ENCODE results near the gene EXOC3.

The EXOC3 gene

DNA sequence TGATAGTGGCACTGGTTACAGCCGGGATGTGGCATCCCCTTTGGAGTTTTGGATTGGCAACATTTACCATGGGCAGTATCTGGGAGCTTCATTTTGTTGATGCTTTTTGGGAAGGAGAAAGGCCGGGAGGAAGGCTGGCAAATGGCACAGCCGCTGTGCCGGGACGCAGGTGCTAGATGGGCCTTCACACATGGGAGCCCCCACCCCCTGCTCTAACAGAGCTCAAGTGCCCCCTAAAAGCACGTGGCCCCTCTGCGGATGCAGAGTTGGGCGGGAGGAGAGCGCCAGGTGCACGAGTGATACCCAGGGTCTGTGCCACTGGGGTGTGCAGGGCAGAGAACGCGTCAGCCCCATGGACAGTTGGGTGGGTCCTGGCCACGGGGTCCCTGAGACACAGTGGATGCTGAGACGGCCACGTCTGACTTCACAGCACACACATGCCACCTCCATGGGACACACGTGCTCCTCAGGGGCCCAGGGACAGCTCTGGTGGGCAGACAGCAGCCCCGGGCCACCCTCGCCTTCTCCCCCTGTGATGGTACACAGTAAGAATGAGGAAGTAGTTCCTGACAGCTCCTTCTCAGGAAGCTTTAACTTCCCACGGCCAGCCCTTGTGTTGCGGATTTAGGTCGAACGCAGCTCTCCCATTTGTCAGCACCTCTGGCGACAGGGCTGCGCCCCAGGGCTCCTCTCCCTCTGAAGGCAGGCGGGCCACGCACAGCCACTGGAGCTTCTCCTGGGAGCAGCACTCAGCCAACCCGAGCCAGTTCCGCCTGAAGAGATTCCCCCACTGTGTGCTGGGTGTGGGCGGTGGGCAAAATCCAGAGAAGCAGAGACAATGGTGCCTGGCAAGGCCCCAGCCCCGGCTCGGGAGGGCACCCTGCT, 70.5 kb downstream of the EXOC3 start:
- no peak for DNase-seq (ENCODE audit: low spot score)
- no peak for TF ChIP-seq CTCF (IDR thresholded peaks at IDR 0.05; ENCODE audit: extremely low read depth, missing control alignments)

DNA sequence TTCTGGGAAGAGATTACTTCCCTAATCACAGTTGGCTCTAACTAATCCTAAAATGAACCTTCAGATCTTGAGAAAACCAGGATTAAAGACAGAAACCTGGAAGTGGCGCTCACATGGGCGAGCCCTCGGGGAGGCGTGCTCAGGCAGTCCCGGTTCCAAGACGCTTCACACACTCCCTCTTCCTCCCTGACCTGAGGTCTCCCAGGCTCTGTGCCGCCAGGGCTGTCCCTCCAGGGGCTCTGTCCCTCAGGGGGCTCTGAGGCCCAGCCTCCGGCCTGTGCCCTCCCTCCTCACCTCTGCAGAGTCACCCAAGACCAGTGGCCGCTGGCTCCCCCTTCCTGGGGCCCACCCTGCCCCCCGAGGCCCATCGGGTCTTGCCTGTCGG, 71.1 kb downstream of the EXOC3 start:
- no peak for TF ChIP-seq CTCF (IDR thresholded peaks at IDR 0.05; ENCODE audit: extremely low read depth, missing control alignments)
- DNase-seq (ENCODE audit: low spot score) = no peak

DNA sequence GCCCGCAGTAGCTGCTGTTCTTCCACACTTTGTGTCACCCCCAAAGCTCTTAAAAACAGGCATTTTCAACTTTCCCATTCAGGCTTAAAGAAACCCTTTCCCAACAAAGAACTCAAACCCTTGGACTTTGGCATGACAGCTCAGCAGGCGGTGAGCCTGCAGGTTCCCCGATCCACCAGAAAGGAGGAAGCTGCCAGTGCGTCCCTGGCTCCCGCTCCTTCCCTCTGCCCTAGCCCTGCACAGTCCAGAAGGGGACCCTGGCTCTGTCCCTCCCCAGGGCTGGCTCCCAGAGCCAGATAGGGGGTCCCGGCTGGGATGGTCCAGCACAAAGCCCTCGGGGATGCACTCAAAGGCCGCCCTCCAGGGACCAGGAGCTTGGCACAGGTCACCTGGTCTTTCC, 71.7 kb downstream of the EXOC3 start:
- TF ChIP-seq CTCF (IDR thresholded peaks at IDR 0.05; ENCODE audit: extremely low read depth, missing control alignments) = no peak
- no peak for DNase-seq (ENCODE audit: low spot score)

GRCh38 chr5:515273-515836, 72.4 kb downstream of the EXOC3 start:
- no peak for TF ChIP-seq CTCF (IDR thresholded peaks at IDR 0.05; ENCODE audit: extremely low read depth, missing control alignments)
- no peak for DNase-seq (ENCODE audit: low spot score)

DNA sequence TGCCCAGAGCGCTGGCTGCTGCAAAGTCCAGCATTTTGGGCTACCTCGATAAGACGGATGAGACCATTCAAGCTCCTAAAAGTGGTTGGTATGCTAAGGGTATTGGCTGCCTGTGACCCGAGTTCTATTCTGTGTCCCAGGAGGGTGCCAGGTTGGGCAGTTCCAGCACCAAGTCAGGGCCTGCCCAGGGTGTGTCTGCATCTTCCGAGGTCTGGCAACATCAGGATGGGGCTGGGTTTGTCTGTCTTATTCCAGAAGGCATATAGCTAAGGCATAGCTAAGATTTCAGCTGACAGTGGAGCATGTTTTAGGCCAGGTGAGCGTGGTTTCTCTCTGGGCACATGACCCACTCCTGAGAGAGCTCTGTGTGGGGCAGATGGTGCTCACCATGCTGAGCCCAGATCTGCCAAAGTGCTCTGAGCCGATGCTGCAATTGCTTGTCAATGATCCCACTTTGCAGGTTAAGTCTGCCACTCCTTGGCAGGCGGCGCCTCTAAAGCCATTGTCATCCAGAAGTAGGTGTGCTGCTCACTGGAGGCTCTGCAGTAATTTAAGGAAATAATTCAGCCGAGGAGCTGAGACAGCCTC, 73.5 kb downstream of the EXOC3 start:
- no peak for DNase-seq (ENCODE audit: low spot score)
- TF ChIP-seq CTCF (IDR thresholded peaks at IDR 0.05; ENCODE audit: extremely low read depth, missing control alignments) = no peak
